Stimulated activated CD4-positive, alpha-beta T cell treated with anti-CD3 and anti-CD28 coated beads, Interleukin-15, amount 100 ng/mL, for 48 hours (primary cell): ENCODE measurements around the gene SORCS3.

ENCODE experiments used
- DNase-seq, 2 donors: peaks; one replicate each; pipeline ENCODE4 v3.0.0-alpha.2; 2020; ENCODE audit warnings: low read depth in 2 of 2

The SORCS3 gene

GRCh38 chr10:104646146-104646545 lies 5.1 kb downstream of the SORCS3 start:
- no peak for DNase-seq

DNA sequence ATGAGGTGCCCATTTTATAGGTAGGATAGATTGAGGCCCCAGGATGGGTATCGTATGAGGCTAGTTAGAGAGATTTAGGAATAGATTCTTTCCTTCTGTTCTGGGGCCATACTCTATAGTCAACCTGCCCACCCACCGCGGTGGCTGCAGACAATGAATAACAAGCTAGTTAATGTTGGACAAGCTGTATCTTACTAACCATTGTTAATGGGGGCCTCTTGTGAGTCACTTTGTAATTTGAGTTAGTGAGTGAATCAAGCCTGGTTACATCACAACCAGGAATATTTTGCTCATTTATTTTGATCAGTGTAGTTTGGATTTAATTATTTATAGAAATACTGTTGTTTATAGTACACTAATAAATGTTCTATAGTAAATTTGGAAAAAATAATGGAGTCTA lies 7.3 kb downstream of the SORCS3 start:
- DNase-seq = no peak

- DNase-seq = no peak
Observed at GRCh38 chr10:104650072-104650471, 9.0 kb downstream of the SORCS3 start.

- DNase-seq = no peak
Observed at GRCh38 chr10:104650635-104651331, 9.7 kb downstream of the SORCS3 start.

DNA sequence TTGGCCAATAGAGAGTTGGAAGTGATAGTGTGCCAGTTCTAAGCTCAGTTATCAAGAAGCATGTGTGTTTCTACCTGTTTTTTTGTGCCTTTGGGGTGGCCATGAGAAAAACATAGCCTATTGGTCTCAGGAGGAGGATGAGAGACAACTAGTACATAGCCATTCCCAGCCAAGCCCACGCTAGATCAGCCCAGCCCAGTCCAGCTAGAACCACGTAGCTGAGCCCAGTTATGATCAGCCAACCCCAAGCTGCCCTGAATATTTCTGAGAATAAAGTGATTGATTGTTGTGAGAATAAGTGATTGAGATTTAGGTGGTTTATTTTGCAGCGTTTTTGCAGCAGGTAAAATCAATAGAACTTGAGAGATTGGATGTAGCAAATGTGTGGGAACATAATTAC lies 15.9 kb downstream of the SORCS3 start:
- DNase-seq = no peak

- no peak for DNase-seq
Observed at GRCh38 chr10:104657457-104657856, 16.4 kb downstream of the SORCS3 start.

GRCh38 chr10:104658067-104658466 lies 17.0 kb downstream of the SORCS3 start:
- DNase-seq = no peak

- DNase-seq = no peak
Observed at GRCh38 chr10:104659809-104660208, 18.7 kb downstream of the SORCS3 start.

DNA sequence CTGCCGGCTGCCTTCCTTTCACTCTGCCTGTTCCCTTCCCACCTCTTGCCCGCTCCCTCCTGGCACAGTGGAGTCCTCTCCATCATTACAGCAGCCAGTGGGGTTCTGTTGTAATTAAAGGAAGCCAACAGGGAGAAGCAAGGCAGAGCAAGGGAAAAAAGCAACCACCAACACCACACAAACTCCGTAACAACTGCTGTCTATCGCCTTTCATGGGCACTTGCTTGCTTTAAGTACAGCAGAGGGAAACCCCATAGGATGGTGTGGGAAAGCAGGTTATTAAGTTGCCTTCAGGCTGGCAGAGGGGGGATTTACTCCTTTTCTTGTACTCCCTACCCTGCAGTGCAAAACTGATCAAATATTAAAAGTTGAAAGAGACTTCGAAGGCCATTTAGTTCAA lies 22.0 kb downstream of the SORCS3 start:
- DNase-seq = no peak

DNA sequence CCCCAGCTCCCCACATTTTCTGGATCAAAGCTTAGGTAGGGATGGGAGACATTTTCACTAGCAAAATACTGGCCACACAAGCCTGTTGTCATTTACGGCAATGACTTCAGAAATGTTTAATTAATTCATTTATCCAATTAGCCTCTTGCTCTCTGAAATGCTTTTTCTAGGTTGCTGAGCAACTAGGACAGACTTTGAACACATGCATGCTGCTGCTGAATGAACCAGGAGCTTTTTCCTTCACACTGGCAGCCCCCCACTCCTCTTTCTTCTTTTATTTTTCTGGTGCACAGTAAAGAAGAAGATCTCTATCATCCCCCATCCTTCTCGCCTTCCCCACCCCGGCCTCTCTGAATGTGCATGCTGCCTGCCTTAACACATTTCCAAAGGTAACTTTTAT lies 22.5 kb downstream of the SORCS3 start:
- no peak for DNase-seq

- DNase-seq = no peak
Observed at GRCh38 chr10:104664205-104664604, 23.1 kb downstream of the SORCS3 start.

DNA sequence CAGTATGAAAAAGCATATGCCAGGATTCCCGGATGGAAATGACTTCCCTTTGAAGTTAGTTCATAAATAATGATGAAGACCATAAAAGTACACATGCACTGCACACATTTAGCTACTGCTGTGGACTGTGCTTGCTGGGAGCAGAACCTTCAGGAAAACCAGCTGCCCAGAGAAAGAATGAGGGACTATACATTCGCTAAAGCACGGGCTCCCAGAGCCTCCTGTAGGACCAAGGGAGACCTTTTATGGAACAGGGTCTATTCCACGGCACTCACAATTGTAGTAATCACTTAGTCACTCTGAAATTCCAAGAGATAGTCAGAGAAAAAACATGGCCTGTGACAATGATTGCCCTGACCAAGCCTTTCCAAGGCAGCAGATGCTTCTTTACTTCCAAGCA lies 24.1 kb downstream of the SORCS3 start:
- no peak for DNase-seq

GRCh38 chr10:104666106-104666505 lies 25.0 kb downstream of the SORCS3 start:
- DNase-seq = no peak

GRCh38 chr10:104676874-104677273 lies 35.8 kb downstream of the SORCS3 start:
- no peak for DNase-seq

- DNase-seq = no peak
Observed at GRCh38 chr10:104678658-104679057, 37.6 kb downstream of the SORCS3 start.

DNA sequence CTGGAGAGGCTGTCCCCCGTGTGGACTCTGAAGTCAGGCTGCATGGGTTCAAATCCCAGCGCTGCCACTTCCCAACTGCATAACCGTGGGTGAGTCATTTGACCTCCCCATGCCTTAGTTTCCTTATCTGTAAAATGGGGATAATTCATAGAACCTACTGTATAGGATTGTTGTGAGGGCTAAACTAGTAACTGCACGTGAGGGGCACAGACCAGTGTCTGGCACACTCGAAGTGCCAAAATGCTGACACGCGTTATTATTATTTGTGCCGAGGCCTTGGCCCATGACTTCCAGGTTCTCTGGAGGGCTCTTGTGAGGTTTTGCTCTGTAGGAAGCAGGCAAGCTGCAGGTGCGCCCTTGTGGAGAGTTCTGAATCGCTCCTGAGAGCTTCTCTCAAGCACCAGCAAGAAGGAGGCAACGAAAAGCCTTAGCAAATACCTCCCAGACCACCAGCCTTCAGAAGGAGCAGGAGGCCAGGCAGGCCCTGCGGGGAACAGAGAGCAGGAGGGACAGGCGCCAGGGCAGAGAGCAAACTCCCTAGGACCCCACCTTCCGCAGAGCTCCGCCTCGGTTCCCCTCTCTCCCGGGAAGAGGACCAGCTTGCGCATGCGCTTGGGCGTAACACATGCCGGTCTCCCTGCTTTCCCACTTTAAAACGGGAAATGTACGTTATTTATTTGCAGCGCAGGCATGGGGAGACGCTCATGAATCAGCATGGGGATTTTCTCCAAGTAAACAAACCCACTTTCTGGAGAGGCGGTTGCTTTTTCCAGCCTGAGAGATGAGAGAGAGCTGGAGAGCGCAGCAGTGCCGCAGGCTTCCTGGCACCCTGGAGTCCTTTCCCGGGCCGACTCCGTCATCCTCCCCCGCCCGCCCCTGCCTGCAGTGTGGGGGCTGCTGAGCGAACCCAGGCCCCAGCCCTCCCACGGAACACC lies 39.6 kb downstream of the SORCS3 start:
- no peak for DNase-seq

- no peak for DNase-seq
Observed at GRCh38 chr10:104681485-104681884, 40.4 kb downstream of the SORCS3 start.

- no peak for DNase-seq
Observed at GRCh38 chr10:104683567-104683966, 42.5 kb downstream of the SORCS3 start.

DNA sequence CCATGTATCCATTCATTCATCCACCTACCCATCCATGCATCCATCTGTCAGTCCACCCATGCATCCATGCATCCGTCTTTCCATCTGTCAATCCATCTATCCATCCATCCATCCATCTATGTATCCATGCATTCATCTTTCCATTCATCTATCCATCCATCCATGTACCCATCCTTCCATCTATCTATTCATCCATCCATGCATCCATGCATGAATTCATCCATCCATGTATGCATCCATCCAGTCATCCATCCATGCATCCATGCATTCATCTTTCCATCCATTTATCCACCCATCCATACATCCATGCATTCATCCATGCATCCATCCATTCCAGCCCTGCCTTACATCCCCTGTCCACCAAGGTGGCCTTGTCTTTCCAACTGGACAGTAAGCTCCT lies 45.7 kb downstream of the SORCS3 start:
- DNase-seq = no peak

GRCh38 chr10:104688251-104689042 lies 47.4 kb downstream of the SORCS3 start:
- DNase-seq = no peak

GRCh38 chr10:104689105-104689504 lies 48.0 kb downstream of the SORCS3 start:
- no peak for DNase-seq

- DNase-seq = no peak
Observed at GRCh38 chr10:104689547-104689946, 48.5 kb downstream of the SORCS3 start.
